Measurements from ENCODE around the gene CD1E.

DNA sequence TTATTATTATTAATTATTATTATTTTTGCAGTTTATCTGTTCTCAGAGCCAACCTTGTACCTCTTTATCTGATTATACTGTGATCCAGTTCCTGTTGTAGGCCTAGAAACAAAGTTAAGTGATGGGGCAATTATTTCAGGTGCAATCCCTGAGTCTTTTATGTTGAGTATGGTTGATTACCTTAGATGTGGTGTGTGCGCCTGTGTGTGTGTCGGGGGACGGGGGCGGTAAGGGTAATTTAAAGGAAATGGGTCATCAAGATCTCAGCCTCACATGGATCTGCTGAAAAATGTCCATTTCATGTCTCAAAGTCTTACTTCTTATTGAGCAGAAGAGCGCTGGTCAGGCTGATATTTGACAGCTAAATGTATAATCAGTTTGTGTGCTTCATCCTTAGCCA, 53.4 kb downstream of the CD1E start:
- TF ChIP-seq POLR2A (IDR thresholded peaks at IDR 0.05), result no peak
- TF ChIP-seq, protein P1, sequence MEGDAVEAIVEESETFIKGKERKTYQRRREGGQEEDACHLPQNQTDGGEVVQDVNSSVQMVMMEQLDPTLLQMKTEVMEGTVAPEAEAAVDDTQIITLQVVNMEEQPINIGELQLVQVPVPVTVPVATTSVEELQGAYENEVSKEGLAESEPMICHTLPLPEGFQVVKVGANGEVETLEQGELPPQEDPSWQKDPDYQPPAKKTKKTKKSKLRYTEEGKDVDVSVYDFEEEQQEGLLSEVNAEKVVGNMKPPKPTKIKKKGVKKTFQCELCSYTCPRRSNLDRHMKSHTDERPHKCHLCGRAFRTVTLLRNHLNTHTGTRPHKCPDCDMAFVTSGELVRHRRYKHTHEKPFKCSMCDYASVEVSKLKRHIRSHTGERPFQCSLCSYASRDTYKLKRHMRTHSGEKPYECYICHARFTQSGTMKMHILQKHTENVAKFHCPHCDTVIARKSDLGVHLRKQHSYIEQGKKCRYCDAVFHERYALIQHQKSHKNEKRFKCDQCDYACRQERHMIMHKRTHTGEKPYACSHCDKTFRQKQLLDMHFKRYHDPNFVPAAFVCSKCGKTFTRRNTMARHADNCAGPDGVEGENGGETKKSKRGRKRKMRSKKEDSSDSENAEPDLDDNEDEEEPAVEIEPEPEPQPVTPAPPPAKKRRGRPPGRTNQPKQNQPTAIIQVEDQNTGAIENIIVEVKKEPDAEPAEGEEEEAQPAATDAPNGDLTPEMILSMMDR (IDR thresholded peaks at IDR 0.05), result no peak

Data from body of pancreas (tissue), 4 donors.